ENCODE results near the gene PGM5. TPM values are rescaled to one million over a fixed set of nuclear protein-coding genes. Genes with fewer than 3 reads are reported as not detected.

PGM5 gene
- total and polyA plus RNA-seq, 2 of the 8 experiments (the other 6 are each of a cell fraction or from before 2014, with no cell fraction given), result not detected

DNA sequence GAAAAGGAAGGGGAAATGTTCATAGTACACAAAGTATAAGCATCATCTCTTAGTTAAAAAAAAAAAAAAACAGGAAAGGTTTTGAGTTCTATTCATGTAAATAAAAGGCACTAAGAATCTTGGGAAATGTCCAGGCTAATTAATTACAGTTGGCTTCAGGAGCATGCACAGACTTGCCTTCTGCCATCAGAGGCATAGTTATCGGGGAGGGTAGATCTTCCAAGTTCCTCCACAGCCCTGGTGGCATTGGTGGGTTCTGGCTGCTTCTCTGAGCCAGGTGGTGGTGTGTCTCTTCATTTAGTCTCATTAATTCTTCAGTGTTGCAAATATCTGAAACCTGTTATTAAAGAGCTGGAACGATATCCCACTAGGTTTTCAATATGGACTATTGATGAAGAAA is 99.0 kb downstream of the PGM5 start:
- Histone ChIP-seq H3K27me3 (replicated peaks in 1 of 4; ENCODE audit: control insufficient read depth in 3 of 4, extremely low read depth in 1 of 4, insufficient read depth in 3 of 4, low read length in 3 of 4) (no peaks in the 10 kb centered on the region; a peak in 3 of 7 replicates), H2AK5ac (ENCODE audit: low read depth, low read length) (no peak overlapping the region), H3K79me1 (ENCODE audit: low read depth, low read length) (no peaks in the 10 kb centered on the region), H2BK20ac (ENCODE audit: low read length) (no peak overlapping the region), H3K18ac (ENCODE audit: extremely low read depth, low read length) (no peak overlapping the region), H4K5ac (ENCODE audit: insufficient read length, low read depth, low read length) (no peak overlapping the region), H3K9me3 (ENCODE audit: insufficient read depth in 2 of 2, low read depth in 1 of 2, low read length in 1 of 2) (no peaks in the 10 kb centered on the region), H3K14ac (ENCODE audit: insufficient read length) (no peak overlapping the region), H2BK120ac (replicated peaks; ENCODE audit: low read depth, low read length) (no peak overlapping the region), H3K4ac (replicated peaks; ENCODE audit: insufficient read length, low read depth, low read length) (no peak overlapping the region), H2AFZ (ENCODE audit: low read length) (no peak overlapping the region), H4K20me1 (replicated peaks in 1 of 2; ENCODE audit: control insufficient read depth in 1 of 2, insufficient read depth in 2 of 2, low read length in 2 of 2) (no peaks in the 10 kb centered on the region), H2BK12ac (ENCODE audit: low read depth, low read length) (no peak overlapping the region), H3K23me2 (ENCODE audit: low read depth, low read length) (no peaks in the 10 kb centered on the region), H3K9ac (replicated peaks in 1 of 4; ENCODE audit: extremely low read depth in 1 of 4, low read depth in 3 of 4, low read length in 3 of 4) (no peak overlapping the region), H3K36me3 (ENCODE audit: control insufficient read depth in 2 of 4, insufficient read depth in 4 of 4, low read length in 3 of 4) (no peaks in the 10 kb centered on the region), H3K4me1 (replicated peaks in 1 of 4; ENCODE audit: control insufficient read depth in 3 of 4, insufficient read depth in 4 of 4, low read length in 3 of 4) (no peaks in the 10 kb centered on the region), H3K4me3 (ENCODE audit: extremely low read depth in 1 of 4, insufficient read depth in 2 of 4, low read depth in 3 of 4, low read length in 4 of 4) (no peak overlapping the region), H4K91ac (replicated peaks; ENCODE audit: insufficient read length, low read length) (no peak overlapping the region), H2BK15ac (ENCODE audit: low read length) (no peak overlapping the region), H3K27ac (ENCODE audit: low read depth, low read length) (no peak overlapping the region), H3K4me2 (ENCODE audit: insufficient read depth in 1 of 2, low read depth in 2 of 2, low read length in 2 of 2) (no peak overlapping the region), H3K23ac (ENCODE audit: insufficient read length) (no peak overlapping the region), H3K79me2 (ENCODE audit: control insufficient read depth in 1 of 2, insufficient read depth in 2 of 2, low read length in 2 of 2) (no peaks in the 10 kb centered on the region), H4K8ac (ENCODE audit: extremely low read depth, insufficient read depth, low read length) (no peak overlapping the region), H3K56ac (replicated peaks; ENCODE audit: insufficient read length, low read depth, low read length) (no peak overlapping the region), H2BK5ac (ENCODE audit: low read depth, low read length) (no peak overlapping the region)
- POLR2A ChIA-PET (ENCODE audit: partially characterized antibody), result interaction anchor here (0.6 kb wide), 1 partner anchor 9 kb away, joined by 3 read pairs; no protein-coding TSS in a partner anchor
- 80% methylated on average over 2 of the region's 2 CpGs; no CpG with 5 or more reads in 1 of the 2 experiments for WGBS, 2 experiments (ENCODE audit: extremely low coverage in 1 of 2, insufficient coverage in 1 of 2, insufficient read length in 1 of 2, insufficient replicate concordance in 2 of 2, low coverage in 1 of 2, low lambda C conversion rate in 2 of 2, missing lambda C conversion rate in 1 of 2)
- no peak for DNase-seq (ENCODE audit: low read depth in 1 of 2, low spot score in 2 of 2)
- CTCF ChIA-PET (ENCODE audit: partially characterized antibody), result no interaction called here
- no peak for FAIRE-seq
